Measurements from ENCODE around the gene POC1A. TPM values are rescaled to one million over a fixed set of nuclear protein-coding genes. Genes with fewer than 3 reads are reported as not detected.
A peak's percentile ranks its signal among the peaks of the same experiment; 100 is the strongest.
"Not testable (repeated sequence)": the region's sequence is repeated elsewhere in the genome, so short reads cannot be mapped to it uniquely, and the experiment has no call there.

Gene POC1A
- total RNA-seq, 2 experiments from 2014 or later = 23.8 to 24.8 TPM

DNA sequence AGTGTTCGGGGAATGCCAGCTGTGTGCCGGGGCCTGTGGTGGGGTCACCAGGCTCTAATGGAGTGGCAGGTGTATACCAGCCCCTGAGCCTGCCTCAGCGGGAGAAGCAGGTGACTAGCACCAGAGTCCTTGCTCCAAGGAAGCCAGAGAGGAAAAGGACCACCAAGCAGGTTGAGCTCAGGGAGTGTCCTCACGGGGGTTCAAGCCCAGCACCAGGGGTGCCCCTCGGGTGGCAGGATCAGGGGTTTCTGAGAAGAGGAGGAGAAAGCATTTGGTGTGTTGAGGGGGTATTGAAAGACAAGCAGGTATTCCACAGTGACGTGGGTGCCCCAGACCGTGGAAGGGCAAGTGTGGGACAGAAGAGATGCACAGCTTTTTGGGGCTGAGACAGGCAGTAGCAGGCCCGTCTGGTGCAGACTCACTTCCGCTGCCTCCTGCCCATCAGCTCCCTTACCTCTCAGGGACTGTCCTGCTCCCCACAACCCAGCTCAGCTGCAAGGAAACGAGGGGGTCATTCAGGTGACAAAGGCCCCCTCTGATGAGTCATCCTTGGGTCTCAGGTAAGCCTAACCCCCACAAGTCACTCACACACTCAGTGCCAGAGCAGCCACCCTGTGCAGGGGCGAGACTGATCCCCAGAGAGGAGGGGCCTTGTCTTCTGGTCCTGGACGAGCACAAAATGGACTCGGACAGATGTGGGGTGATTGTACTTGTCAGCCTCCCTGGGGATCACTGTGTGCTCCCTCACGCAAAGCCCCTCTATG is 21.4 kb upstream of the POC1A start:
- Mint-ChIP-seq H3K36me3 (no peaks in the 10 kb centered on the region), H3K9me3 (no peaks in the 10 kb centered on the region), H3K27me3 (no peaks in the 10 kb centered on the region), H3K4me3 (no peak overlapping the region), H3K4me1 (no peaks in the 10 kb centered on the region), H3K27ac (no peak overlapping the region)
- no peak for DNase-seq

DNA sequence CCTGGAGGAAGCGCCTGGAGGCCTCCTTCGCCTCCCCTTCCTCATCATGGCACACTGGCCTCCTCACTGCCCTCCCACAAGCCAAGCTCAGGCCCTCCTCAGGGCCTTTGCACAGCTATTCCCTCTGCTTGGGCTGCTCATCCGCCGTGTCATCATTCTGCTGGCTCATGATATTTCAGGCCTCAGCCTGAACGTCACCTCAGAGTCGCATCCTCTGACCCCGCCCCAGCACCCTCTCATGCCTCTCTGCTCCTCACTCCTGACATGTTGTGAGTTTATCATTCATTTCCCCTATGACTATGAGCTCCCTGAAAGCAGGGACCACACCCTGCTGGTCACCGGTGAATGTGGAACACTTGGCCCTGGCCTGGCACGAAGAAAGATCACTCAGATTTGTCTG is 20.7 kb upstream of the POC1A start:
- no peak for DNase-seq
- Mint-ChIP-seq H3K36me3 (no peaks in the 10 kb centered on the region), H3K9me3 (no peaks in the 10 kb centered on the region), H3K4me1 (no peaks in the 10 kb centered on the region), H3K27ac (no peak overlapping the region), H3K27me3 (no peaks in the 10 kb centered on the region), H3K4me3 (no peak overlapping the region)

DNA sequence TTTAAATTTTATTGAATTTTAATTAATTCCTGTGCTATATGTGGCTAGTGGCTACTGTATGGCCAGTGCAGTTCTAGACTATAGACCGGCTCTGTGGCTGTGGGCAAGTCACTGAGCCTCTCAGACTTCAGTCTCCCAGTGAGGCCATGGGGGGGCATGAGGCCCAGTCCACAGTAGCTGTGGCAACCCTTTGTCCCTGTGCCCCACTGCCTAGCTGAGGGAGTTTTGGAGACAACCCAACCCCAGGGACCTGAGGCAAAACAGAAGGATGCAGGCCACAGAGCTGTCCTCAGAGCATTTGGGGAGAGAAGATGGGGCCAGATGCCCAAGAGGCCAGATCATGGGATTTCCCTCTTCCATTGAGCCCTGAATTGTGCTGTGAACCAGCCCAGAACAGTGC is 18.9 kb upstream of the POC1A start:
- Mint-ChIP-seq H3K4me3 (no peak overlapping the region), H3K9me3 (no peaks in the 10 kb centered on the region), H3K4me1 (no peaks in the 10 kb centered on the region), H3K27ac (no peak overlapping the region), H3K27me3 (no peaks in the 10 kb centered on the region), H3K36me3 (no peaks in the 10 kb centered on the region)
- DNase-seq = no peak

DNA sequence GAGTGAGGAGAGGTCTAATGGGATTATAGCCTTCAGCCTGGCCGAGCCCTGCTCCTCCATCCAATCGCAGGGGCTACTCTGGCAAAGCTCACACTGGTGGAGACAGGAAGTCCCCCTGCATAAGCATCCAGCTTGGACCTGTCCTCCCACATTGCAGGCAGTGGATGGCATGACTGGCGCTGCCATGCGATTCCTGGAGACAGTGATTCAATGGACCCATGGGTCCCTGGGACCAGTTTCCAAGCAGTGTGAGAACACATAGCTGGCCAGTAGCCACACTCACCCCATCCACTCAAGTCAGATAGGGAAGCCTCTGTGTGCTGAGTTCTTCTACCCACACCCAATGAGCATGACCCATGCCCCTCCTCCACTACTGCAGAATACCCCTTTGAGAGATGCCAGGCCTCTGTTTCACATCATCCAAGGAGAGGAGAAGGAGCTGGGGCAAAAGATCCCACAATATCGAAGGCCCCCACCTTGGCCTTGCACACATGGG is 18.1 kb upstream of the POC1A start:
- DNase-seq = no peak
- Mint-ChIP-seq H3K9me3 (no peaks in the 10 kb centered on the region), H3K4me1 (no peaks in the 10 kb centered on the region), H3K36me3 (no peaks in the 10 kb centered on the region), H3K27ac (no peak overlapping the region), H3K27me3 (no peaks in the 10 kb centered on the region), H3K4me3 (no peak overlapping the region)

DNA sequence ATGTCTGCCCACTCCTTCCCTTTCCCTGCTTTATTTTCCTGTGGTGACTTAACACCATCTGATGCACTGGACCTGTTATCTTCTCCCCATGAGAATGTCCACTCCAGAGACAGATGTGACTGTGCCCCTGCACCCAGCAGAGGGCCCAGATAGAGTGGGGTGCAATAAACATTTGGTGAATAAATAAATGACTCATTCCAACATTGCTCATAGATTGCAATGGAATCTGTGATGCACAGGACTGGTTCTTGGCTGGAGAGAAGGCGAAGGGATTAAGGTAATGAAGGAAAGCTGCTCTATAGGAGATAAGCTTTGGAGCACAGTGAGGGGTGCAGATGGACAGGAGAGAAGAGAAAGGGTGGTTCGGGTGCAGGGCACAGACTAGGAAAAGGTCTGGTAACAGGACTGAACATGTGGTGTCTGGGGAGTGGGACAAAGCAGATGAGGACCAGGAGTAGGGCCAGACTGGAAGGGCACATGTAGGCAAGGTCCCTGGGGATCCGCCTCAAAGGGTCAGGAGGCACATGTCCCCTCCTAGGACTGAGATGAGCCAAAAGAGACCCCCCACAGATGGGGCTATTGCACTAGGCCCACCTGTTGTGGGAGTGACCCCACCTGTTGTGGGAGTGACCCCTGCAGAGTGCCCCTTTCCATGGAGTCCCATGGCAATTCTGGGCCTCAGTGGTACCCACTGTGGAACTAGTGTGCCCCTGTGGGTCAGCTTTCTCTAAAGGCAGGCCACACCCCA is 17.5 kb upstream of the POC1A start:
- Mint-ChIP-seq H3K36me3 (no peaks in the 10 kb centered on the region), H3K27ac (no peak overlapping the region), H3K4me1 (no peaks in the 10 kb centered on the region), H3K27me3 (no peaks in the 10 kb centered on the region), H3K9me3 (no peaks in the 10 kb centered on the region), H3K4me3 (no peak overlapping the region)
- no peak for DNase-seq

DNA sequence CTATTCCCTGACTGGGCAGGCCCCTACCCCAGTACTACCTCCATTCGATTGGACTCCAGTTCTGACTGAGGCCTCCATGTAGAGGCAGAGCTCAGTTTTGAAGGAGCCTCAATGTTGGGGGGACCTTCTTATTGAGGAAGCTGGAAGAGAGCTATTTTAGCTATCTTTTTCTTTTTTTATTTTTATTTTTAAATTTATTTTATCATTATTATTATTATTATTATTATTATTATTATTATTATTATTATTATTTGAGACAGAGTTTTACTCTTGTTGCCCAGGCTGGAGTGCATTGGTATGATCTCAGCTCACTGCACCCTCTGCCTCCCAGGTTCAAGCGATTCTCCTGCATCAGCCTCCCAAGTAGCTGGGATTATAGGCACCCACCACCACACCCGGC is 16.0 kb upstream of the POC1A start:
- not testable (repeated sequence) for H3K4me3 Mint-ChIP-seq, DNase-seq, H3K4me1 Mint-ChIP-seq, H3K27me3 Mint-ChIP-seq, H3K36me3 Mint-ChIP-seq, H3K27ac Mint-ChIP-seq, H3K9me3 Mint-ChIP-seq

DNA sequence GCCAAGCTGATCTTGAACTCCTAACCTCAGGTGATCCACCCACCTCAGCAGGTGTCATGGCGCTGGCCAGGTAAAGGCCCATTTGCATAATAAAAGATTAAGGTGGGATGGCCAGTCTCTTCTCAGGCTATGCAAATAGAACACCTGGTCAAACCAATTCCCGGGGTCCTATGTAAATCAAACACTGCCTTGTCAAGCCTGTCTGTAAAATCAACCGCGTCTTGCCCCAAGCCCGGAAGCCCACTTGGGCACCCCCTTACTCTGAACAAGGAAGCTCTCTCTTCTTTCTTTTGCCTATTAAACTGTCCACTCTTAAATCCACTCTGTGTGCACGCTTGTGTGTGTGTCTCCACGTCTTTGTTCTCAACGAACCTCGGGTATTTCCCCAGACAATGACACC is 13.0 kb upstream of the POC1A start:
- H3K27ac Mint-ChIP-seq = no peak overlapping the region
- H3K4me3 Mint-ChIP-seq = no peak overlapping the region
- no peaks in the 10 kb centered on the region for H3K9me3 Mint-ChIP-seq
- no peaks in the 10 kb centered on the region for H3K27me3 Mint-ChIP-seq
- DNase-seq = no peak
- no peaks in the 10 kb centered on the region for H3K36me3 Mint-ChIP-seq
- no peaks in the 10 kb centered on the region for H3K4me1 Mint-ChIP-seq

DNA sequence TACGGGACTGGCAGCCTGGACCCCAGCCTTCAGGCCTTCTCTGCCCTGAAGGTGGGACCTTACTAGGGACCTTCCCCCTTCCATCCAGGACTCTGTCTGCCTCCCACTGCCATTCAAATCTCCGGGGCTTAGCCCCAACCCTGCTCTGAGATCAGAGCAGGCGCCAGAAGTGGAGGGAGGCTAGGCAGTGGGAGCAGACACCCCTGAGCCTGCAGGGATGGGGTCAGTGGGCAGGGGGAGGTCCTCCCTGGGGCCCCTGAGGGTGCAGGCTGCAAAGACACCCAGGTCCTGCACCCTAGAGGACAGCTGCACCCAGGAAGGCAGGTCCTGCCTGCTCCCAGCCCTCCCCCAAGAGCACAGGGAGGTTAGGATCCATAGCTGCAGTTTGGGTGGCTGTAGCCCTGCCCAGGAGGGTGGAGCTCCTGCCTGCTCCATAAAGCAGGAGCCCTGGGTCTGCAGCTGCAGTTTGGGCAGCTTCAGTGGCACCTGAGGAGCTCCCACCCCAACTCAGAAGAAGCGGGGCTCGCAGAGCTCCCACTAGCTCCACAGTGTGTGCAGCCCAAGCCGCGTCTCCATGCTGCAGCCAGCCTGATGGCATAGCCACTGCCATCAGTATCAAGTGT is 8.1 kb upstream of the POC1A start:
- DNase-seq = no peak
- H3K36me3 Mint-ChIP-seq = no peaks in the 10 kb centered on the region
- H3K9me3 Mint-ChIP-seq = no peaks in the 10 kb centered on the region
- no peaks in the 10 kb centered on the region for H3K4me1 Mint-ChIP-seq
- H3K27me3 Mint-ChIP-seq = no peaks in the 10 kb centered on the region
- H3K4me3 Mint-ChIP-seq = no peak overlapping the region
- no peak overlapping the region for H3K27ac Mint-ChIP-seq

DNA sequence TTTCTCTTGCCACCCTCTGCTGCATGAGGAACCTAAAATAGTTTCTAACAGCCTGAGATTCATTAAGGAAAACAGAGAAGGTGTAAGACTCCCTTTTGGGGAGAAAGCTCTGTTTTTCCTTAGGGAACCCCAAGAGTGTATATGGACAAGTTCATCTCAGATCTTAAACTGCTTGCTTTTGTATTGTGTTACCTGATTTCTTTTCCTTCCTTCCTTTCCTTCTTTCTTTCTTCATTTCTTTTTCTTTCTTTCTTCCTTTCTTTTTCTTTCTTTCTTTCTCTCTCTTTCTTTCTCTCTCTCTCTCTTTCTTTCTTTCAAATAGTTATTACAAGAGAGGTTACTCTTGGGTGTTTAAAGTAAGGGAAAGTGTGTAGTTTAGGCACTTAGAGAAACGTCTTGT is 5.3 kb upstream of the POC1A start:
- Mint-ChIP-seq H3K4me3 (no peak overlapping the region), H3K27ac (peak overlapping the region; percentile 8), H3K36me3 (no peaks in the 10 kb centered on the region), H3K27me3 (no peaks in the 10 kb centered on the region), H3K4me1 (peaks cover 12% of the 10 kb centered on the region), H3K9me3 (no peaks in the 10 kb centered on the region)
- no peak for DNase-seq

DNA sequence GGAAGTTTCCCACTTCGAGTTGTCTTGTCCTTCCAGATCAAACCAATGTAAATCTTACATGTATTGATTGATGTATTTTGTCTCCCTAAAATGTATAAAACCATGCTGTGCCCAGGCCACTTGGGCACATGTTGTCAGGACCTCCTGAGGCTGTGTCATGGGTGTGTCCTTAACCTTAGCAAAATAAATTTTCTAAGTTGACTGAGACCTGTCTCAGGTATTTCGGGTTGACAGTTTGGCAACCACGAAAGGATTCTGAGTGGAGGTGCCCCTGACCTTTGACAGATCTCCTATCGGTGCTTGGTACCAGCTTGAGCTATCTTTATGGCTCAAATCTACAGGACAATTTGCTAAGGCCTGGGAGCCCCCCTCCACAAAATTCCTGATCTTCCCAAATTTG is 1.7 kb upstream of the POC1A start:
- no peaks in the 10 kb centered on the region for H3K36me3 Mint-ChIP-seq
- peaks cover 17% of the 10 kb centered on the region for H3K4me1 Mint-ChIP-seq
- peak overlapping the region; percentile 38 for H3K27ac Mint-ChIP-seq
- peak overlapping the region; percentile 34 for H3K4me3 Mint-ChIP-seq
- no peak for DNase-seq
- H3K9me3 Mint-ChIP-seq = no peaks in the 10 kb centered on the region
- H3K27me3 Mint-ChIP-seq = no peaks in the 10 kb centered on the region

DNA sequence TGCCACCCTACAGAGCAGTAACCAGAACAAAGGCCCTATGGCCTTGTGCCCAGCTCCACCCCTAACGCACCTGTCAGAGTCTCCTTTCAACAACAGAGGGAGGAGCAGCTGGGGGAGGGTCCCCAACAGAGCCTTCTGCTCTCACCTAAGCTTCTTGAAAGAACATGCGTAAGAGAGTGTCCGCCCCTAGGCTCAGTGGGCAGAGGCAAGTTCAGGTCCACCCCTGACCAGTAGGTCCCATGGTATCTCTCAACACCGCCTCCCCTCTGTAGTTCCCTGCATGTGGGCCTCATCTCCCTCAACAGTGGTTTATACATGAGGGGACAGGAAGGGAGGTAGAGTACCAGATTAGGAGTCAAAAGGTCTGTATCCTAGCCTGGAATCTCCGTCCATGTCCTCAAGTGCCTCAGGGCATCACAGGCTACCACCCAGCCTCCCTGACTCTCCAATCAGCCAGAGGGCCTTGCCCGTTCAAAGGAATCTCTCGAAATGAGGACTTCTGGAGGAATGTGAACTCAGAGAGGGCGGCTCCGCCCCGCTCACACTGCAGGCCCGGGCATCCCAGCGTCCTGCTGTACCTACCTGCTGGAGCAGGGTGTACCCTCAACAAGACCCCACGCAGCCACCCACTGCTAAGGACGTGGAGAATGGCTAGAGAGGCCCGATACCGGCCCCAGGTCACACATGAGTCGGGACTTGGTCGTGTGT is 680 bp downstream of the POC1A start:
- peaks cover 8% of the 10 kb centered on the region for H3K36me3 Mint-ChIP-seq
- H3K4me1 Mint-ChIP-seq = peaks cover 17% of the 10 kb centered on the region

DNA sequence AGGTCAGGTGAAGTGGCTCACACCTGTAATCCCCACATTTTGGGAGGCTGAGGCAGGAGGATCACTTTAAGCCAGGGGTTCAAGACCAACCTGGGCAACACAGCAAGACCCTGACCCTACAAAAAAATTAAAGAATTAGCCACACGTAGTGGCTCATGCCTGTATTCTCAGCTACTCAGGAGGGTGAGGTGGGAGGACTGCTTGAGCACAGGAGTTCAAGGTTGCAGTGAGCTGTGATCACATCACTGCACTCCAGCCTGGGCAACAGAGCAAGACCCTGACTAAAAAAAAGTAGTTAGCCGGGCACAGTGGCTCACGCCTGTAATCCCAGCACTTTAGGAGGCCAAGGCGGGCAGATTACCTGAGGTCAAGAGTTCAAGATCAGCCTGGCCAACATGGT is 2.2 kb downstream of the POC1A start:
- not testable (repeated sequence) for H3K27me3 Mint-ChIP-seq, DNase-seq, H3K27ac Mint-ChIP-seq, H3K4me3 Mint-ChIP-seq, H3K9me3 Mint-ChIP-seq
- peaks cover 16% of the 10 kb centered on the region for H3K36me3 Mint-ChIP-seq
- peaks cover 17% of the 10 kb centered on the region for H3K4me1 Mint-ChIP-seq

More for the DNA sequence above, 680 bp downstream of the POC1A start:
- H3K9me3 Mint-ChIP-seq = no peaks in the 10 kb centered on the region
- peak; percentile 12 for DNase-seq
- H3K4me3 Mint-ChIP-seq = peak overlapping the region; percentile 93
- H3K27ac Mint-ChIP-seq = peak overlapping the region; percentile 65
- H3K27me3 Mint-ChIP-seq = no peaks in the 10 kb centered on the region

DNA sequence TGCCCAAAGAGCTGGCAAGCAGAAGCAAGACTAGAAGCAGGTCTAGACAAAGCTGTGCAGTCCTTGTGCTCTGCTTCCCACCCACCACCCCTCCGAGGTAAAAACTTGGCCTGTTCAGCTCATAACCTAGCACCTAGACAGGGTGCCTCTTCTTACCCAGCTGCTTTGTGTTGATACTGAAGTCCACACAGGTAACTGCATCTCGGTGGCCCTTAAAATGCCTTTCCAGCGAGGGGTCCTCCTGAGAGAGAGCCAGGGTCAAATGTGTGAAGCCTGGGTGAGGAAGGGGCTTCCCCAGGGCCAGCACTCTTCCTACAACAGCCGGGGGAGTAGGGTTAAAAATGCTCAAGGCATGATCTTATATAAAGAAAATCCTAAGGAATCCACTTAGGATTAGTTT is 3.4 kb downstream of the POC1A start:
- H3K9me3 Mint-ChIP-seq = no peaks in the 10 kb centered on the region
- H3K4me1 Mint-ChIP-seq = peaks cover 16% of the 10 kb centered on the region
- peaks cover 17% of the 10 kb centered on the region for H3K36me3 Mint-ChIP-seq
- H3K4me3 Mint-ChIP-seq = no peak overlapping the region
- no peak overlapping the region for H3K27ac Mint-ChIP-seq
- no peak for DNase-seq
- H3K27me3 Mint-ChIP-seq = no peaks in the 10 kb centered on the region

DNA sequence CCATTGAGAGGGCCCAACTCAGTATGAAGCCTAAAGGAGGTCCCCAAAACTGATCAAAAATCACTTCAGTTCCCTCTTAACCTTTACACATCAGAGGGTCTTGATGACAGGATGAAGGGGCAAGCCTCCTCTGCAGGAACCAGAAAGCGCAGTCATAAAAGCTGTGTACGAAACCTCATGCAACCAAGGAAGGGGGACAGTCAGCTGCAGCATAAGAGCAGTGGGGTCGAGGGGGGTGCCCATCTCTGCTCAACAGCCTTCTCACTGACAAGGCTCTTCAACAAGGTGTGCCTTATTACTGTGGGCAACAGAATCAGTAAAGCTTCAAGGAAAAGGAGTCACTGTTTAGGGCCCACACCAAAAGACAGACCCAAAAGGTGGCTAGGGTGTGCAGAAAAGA is 3.9 kb downstream of the POC1A start:
- no peak overlapping the region for H3K27ac Mint-ChIP-seq
- H3K27me3 Mint-ChIP-seq = no peaks in the 10 kb centered on the region
- peaks cover 22% of the 10 kb centered on the region for H3K36me3 Mint-ChIP-seq
- H3K9me3 Mint-ChIP-seq = no peaks in the 10 kb centered on the region
- no peak overlapping the region for H3K4me3 Mint-ChIP-seq
- peaks cover 12% of the 10 kb centered on the region for H3K4me1 Mint-ChIP-seq
- no peak for DNase-seq

DNA sequence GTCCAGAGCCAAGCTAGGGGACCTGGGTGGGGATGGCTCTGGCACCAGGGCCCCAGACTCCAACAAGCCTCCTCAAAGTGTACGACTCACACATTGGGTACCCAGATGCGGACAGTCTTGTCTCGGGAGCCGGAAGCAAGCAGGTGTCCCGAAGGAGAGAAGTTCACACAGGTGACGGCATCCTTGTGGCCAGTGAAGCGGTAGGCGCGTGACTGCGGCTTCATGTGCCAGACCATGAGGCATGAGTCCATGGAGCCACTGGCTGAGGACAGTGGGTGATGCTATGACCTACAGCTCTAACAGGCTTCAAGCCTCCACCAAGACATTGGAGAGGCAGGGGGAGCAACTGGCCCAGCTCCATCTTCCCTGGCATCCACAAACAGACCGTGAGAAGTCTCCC is 4.5 kb downstream of the POC1A start:
- Mint-ChIP-seq H3K27ac (no peak overlapping the region), H3K4me3 (no peak overlapping the region), H3K4me1 (peaks cover 6% of the 10 kb centered on the region), H3K36me3 (peaks cover 22% of the 10 kb centered on the region), H3K9me3 (no peaks in the 10 kb centered on the region), H3K27me3 (no peaks in the 10 kb centered on the region)
- no peak for DNase-seq
